Hematopoietic multipotent progenitor cell treated with erythropoietin and hydrocortisone succinate and interleukin-3 and kit ligand, for 4 days (in vitro differentiated cells): Measurements from ENCODE around the gene RHBDL1.

Experiments
- DNase-seq: peaks from one replicate; pipeline ENCODE4 v3.0.0-alpha.2; 2015

Gene RHBDL1

GRCh38 chr16:674968-675883, at the start of gene RHBDL1:
Gene RHBDL1 (plus strand): TSS chr16:675671. CDS start chr16:675791, 120 bp downstream.
- peak; percentile 67 for DNase-seq

DNA sequence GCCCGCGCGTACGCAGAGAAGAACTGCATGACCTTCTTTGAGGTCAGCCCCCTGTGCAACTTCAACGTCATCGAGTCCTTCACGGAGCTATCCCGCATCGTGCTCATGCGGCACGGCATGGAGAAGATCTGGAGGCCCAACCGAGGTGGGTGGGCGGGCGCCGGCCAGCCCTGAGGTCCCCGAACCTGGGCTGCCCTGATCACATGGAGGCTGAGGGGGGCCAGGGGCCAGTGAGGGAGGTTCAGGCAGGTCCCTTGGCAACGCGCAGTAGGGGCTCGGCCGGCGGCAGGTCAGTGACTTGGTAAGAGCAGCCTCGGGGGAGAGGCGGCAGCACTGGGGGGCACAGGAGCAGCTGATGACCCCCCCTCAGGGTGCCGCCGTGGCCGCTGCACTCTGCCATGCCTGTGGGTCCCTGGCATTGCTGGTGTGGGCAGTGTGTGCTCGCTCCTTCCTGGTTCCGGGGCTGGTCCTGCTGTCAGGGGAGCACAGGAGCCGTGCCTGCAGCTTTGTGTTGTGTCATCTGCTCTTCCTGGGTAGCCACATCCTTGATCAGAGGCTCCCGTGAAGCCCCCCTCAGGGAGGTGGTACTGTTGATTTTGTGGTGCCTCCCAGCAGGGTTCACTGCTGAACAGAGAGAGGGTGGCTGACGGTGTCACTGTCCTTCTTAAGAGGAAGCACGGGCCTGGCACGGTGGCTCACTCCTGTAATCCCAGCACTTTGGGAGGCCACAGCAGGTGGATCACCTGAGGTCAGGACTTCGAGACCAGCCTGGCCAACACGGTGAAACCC, 49.3 kb upstream of the RHBDL1 start:
- no peak for DNase-seq

- no peak for DNase-seq
Observed at GRCh38 chr16:626787-627453, 48.6 kb upstream of the RHBDL1 start.

- DNase-seq: no peak
Observed at GRCh38 chr16:627454-628239, 47.8 kb upstream of the RHBDL1 start.

GRCh38 chr16:628321-629061, 47.0 kb upstream of the RHBDL1 start:
- no peak for DNase-seq

DNA sequence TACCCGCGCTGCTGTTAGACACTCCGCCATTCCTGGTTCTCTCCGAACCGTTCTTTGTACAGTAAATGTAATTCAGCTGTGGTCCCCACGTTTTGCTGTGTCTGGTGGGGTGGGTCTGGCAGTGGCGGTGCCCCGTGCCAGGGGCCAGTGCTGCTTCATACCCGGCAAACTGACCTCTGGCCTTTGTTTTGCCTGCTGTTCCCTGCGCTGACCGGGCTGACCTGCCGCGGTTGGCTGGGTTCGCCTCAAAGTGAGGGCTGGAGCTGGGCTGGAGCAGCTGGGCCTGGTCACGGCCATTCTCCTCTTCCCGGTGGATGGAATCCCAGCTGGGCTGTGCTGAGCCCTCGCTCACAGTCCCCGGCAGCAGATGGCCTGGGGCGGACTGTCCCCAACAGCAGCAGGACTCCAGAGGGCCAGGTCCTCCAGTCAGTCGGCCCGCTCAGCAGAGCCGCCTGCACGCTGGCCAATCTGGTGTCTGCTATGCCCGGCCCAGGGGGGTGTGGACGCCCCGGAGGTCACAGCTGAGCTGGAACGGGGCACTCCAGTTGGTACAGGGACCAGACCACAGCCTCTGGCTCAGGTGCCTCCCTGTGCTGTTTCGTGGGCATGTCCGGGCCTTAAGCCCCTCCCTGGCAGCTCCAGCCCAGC, 46.2 kb upstream of the RHBDL1 start:
- DNase-seq: no peak

DNA sequence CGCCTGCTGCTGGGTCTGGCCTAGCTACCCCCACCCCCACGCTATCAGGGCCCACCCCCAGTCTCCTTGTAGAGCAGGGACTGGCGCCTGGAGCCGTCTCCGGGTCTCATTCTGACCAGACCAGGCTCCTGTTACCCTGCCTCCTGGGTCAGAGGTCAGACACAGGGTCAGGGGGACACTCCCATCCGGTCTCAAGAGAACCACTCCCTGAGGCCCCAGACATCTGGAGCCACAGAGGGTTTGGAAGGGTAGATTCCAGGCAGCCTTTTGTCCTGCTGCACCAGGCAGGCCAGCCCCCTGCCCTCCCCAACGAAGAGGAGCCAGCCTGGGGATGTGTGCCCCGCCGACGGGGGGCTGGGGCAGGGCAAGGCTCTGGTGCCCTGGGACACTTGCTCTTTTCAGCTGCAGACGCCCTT, 45.6 kb upstream of the RHBDL1 start:
- DNase-seq: no peak

DNA sequence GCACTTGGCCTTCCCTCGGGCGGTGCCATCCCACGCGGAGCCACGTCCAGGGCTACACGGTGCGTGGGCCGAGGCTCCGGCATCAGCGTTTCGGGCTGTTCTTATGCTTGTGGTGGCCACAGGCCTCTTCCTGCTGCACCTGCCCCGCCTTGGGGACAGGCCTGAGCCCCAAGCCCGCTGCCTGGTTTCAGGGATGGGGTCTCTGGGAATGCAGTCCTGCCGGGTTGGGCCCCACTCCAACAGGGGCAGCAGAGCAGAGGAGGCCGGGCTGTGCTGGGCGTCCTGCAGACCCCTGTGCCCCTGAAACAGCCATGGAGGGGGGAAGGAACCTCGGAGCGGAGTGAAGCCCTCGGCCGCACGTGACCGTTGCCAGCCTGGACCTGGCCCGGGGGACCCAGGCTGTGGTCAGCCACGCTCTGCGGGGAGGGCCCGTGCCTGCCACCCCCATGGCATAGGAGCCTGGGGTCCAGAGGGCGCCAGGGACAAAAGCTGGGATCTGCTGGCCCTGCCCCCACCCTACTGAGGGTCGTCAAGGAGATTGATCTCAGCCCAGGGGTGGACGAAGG, 45.1 kb upstream of the RHBDL1 start:
- DNase-seq: no peak

DNA sequence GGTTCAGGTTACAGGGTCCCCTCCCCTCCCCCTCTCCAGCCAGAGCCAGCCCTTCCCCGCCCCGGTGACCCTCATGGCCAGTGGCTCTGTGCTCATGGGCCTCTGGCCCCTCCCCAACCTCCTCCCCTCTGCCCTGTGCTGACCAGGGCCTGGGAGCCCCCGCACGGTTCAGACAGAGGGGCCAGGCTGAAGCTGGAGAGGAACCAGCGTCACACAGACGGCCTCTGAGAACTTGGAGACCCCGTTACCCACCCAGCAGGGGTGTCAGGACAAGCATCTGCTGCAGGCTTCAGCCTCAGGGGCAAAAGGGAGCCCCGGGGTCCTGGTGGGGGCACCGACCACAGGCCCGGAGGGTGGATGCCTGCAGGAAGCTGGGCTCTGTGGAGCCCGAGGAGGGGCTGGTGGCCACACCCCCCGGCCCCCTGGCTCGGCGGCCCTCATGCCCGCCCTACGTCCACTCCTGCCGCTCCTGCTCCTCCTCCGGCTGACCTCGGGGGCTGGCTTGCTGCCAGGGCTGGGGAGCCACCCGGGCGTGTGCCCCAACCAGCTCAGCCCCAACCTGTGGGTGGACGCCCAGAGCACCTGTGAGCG, 44.6 kb upstream of the RHBDL1 start, which contains the start of gene WFIKKN1:
Gene WFIKKN1 (plus strand): TSS at position 171 of the 591 bp plus-strand sequence. CDS start 269 bp downstream, at position 440.
- DNase-seq: peak; percentile 24

DNA sequence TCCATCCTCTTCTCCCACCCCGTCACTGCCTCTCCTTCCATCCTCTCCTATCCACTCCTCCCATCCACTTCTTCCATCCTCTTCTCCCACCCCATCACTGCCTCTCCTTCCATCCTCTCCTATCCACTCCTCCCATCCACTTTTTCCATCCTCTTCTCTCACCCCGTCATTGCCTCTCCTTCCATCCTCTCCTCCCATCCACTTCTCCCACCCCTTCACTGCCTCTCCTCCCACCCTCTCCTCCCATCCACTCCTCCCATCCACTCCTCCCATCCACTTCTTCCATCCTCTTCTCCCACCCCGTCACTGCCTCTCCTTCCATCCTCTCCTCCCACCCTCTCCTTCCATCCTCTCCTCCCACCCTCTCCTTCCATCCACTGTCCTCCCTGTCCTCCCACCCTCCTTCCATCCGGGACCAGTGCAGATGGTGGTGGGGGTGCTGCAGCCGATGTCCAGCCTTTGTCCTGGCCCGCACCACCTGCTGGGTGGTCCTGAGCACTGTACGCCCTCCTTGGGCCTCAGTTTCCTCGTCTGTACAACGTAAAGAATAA, 43.6 kb upstream of the RHBDL1 start:
- DNase-seq: no peak

- no peak for DNase-seq
Observed at GRCh38 chr16:632486-633335, 42.8 kb upstream of the RHBDL1 start.

DNA sequence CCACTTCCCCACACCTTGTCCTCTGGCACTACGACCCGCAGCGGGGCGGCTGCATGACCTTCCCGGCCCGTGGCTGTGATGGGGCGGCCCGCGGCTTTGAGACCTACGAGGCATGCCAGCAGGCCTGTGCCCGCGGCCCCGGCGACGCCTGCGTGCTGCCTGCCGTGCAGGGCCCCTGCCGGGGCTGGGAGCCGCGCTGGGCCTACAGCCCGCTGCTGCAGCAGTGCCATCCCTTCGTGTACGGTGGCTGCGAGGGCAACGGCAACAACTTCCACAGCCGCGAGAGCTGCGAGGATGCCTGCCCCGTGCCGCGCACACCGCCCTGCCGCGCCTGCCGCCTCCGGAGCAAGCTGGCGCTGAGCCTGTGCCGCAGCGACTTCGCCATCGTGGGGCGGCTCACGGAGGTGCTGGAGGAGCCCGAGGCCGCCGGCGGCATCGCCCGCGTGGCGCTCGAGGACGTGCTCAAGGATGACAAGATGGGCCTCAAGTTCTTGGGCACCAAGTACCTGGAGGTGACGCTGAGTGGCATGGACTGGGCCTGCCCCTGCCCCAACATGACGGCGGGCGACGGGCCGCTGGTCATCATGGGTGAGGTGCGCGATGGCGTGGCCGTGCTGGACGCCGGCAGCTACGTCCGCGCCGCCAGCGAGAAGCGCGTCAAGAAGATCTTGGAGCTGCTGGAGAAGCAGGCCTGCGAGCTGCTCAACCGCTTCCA, 42.0 kb upstream of the RHBDL1 start:
- no peak for DNase-seq

DNA sequence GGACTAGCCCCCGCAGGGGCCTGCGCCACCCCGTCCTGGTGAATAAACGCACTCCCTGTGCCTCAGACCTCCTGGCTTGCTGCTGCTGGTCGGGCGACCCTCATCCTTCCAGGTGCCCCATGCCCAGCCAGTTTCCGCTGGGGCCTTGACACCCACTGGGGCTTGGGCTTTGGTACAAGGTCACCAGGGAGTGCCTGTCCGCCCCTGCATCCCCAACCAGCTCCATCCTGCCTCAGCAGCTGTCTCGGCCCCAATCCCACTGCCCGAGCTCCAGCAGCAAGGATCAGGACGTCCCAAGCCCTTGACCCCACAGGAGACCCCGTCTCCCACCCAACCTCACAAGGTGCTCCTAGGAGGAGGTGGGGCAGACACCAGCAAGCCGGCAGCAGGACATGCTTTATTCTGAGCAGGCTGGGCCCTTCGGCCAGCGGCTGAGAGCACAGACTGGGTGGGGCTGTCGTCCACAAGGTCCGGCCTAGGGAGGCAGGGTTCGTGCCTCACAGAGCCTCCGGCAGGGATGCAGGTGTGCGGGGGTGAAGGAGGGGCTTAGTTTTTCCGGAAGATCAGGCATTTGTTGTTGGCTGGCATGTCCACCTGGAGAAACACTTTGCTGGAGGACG, 41.3 kb upstream of the RHBDL1 start:
- no peak for DNase-seq

- DNase-seq: no peak
Observed at GRCh38 chr16:634996-635395, 40.5 kb upstream of the RHBDL1 start.

GRCh38 chr16:635573-636205, 39.8 kb upstream of the RHBDL1 start:
- DNase-seq: peak; percentile 27

DNA sequence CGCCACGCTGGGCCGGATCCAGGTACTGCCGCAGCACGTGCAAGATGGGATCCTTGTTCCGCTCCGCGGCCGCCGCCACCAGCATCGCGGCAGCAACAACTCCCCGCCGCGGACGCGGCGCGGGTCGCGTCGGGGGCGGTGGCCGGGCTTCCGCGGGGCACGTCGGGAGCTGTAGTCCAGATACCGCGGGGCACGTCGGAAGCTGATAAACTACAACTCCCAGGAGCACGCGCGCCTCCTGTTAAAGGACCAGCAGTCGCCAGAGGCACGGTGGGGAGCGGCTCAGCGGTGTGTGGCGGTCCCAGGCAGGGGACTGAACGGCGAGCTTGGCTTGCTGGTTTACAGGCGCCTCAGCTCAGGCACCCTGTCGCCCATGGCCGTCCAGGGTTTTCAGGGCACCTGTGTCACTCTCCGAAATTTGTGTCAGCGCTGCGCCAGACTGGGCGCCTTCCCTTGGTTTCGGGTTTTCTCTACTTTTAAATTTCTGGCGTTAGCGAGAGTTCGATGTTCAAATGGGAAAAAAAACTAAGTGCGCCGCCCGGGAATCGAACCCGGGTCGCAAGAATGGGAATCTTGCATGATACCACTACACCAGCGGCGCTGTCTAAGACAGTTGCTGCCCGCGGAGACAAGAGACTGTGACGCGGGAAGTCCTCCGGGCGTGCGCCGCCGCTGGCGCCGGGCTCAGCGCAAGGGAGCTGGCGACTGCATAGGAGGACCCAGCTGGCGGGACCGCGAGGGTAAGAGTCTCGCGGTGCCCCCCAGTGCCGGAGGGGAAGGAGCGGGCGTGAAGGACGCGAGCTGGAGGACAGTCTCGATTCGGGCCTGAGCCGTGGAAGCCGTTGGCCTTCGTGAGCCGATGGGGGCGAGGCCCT, 39.0 kb upstream of the RHBDL1 start, which contains the start of gene METTL26:
Gene METTL26 (minus strand): TSS at position 100 of the 875 bp plus-strand sequence. CDS start 15 bp downstream, at position 85.
- DNase-seq: peak; percentile 98
